Measurements from ENCODE around the gene ERVFRD-1.
"Not testable (repeated sequence)": the region's sequence is repeated elsewhere in the genome, so short reads cannot be mapped to it uniquely, and the experiment has no call there.

Gene ERVFRD-1

GRCh38 chr6:11139051-11139960 lies 27.8 kb upstream of the ERVFRD-1 start:
- Histone ChIP-seq H3K4me1 (ENCODE audit: insufficient read depth, low read length) (peaks cover 17% of the 10 kb centered on the region), H3K9ac (ENCODE audit: low read depth, low read length) (no peak overlapping the region), H3K9me3 (ENCODE audit: control insufficient read depth, insufficient read depth, low read length) (no peaks in the 10 kb centered on the region), H3K36me3 (ENCODE audit: insufficient read depth, low read length) (no peaks in the 10 kb centered on the region)

- Histone ChIP-seq H3K9ac (ENCODE audit: low read depth, low read length) (no peak overlapping the region), H3K4me1 (ENCODE audit: insufficient read depth, low read length) (peaks cover 17% of the 10 kb centered on the region), H3K9me3 (ENCODE audit: control insufficient read depth, insufficient read depth, low read length) (no peaks in the 10 kb centered on the region), H3K36me3 (ENCODE audit: insufficient read depth, low read length) (no peaks in the 10 kb centered on the region)
Observed at GRCh38 chr6:11136809-11137208, 25.3 kb upstream of the ERVFRD-1 start.

GRCh38 chr6:11133281-11133680 lies 21.8 kb upstream of the ERVFRD-1 start:
- H3K9me3 ChIP-seq (ENCODE audit: control insufficient read depth, insufficient read depth, low read length) = no peaks in the 10 kb centered on the region

DNA sequence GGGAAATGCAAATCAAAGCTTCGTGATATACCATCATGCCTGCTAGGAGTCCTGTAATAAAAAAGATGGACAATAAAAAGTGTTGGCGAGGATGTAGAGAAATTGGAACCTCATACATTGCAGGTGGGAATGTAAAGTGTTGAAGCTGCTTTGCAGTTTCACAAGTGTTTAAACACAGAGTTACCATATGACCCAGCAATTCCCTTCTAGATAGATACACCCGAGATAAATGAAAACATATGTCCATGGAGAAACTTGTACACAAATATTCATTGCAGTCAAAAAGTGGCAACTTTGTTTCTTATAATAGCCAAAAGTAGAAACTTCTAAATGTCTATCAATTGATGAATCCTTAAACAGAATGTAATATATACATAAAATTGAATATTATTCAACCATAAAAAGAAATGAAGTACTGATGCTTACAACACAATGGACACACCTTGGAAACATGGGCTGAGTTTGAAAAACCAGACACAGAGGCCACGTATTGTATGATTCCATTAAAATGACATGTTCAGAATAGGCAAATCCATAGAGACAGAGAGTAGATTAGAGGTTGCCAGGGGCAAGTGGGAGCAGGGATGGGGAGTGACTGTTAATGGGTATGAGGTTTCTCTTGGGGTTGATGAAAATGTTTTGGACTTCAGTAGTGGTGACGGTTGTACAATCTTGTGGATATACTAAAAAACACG lies 20.8 kb upstream of the ERVFRD-1 start:
- peaks cover 9% of the 10 kb centered on the region; the same call in 1 of the 2 replicates for H3K4me1 ChIP-seq (ENCODE audit: insufficient read depth, low read length)
- no peaks in the 10 kb centered on the region; the same call in 1 of the 2 replicates for H3K36me3 ChIP-seq (ENCODE audit: insufficient read depth, low read length)
- H3K9ac ChIP-seq (ENCODE audit: low read depth, low read length) = no peak overlapping the region
- no peaks in the 10 kb centered on the region for H3K9me3 ChIP-seq (ENCODE audit: control insufficient read depth, insufficient read depth, low read length)

More at GRCh38 chr6:11133281-11133680, 21.8 kb upstream of the ERVFRD-1 start:
- peaks cover 9% of the 10 kb centered on the region; the same call in 1 of the 2 replicates for H3K4me1 ChIP-seq (ENCODE audit: insufficient read depth, low read length)
- H3K36me3 ChIP-seq (ENCODE audit: insufficient read depth, low read length) = no peaks in the 10 kb centered on the region
- H3K9ac ChIP-seq (ENCODE audit: low read depth, low read length) = no peak overlapping the region

GRCh38 chr6:11130605-11131004 lies 19.1 kb upstream of the ERVFRD-1 start:
- no peaks in the 10 kb centered on the region for H3K9me3 ChIP-seq (ENCODE audit: control insufficient read depth, insufficient read depth, low read length)
- no peak overlapping the region for H3K9ac ChIP-seq (ENCODE audit: low read depth, low read length)
- no peaks in the 10 kb centered on the region; the same call in 1 of the 2 replicates for H3K36me3 ChIP-seq (ENCODE audit: insufficient read depth, low read length)
- H3K4me1 ChIP-seq (ENCODE audit: insufficient read depth, low read length) = peaks cover 11% of the 10 kb centered on the region

- H3K9me3 ChIP-seq (ENCODE audit: control insufficient read depth, insufficient read depth, low read length) = no peaks in the 10 kb centered on the region
- H3K36me3 ChIP-seq (ENCODE audit: insufficient read depth, low read length) = no peaks in the 10 kb centered on the region; the same call in 1 of the 2 replicates
- no peak overlapping the region for H3K9ac ChIP-seq (ENCODE audit: low read depth, low read length)
- H3K4me1 ChIP-seq (ENCODE audit: insufficient read depth, low read length) = peaks cover 11% of the 10 kb centered on the region
Observed at GRCh38 chr6:11129908-11130565, 18.5 kb upstream of the ERVFRD-1 start.

DNA sequence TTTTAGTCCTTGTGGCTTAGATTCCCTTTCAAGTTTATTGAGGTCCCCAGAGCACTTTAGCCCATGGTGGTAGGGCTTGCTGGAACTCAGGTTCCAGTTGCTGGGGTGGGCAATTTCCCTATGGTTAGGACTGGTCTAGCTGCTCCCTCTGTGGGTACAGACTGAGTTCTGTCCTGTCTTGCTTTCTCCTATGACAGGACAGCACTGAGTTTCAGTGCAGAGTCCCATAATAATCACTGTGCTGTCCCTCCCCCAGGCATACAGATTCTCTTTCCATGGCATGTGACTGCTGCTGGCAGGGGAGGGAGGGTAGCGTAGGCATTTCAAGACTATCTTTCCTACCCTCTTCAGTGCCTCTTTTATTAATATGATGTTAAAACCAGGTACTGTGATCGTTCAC lies 17.1 kb upstream of the ERVFRD-1 start:
- no peak overlapping the region for H3K9ac ChIP-seq (ENCODE audit: low read depth, low read length)
- peaks cover 11% of the 10 kb centered on the region for H3K4me1 ChIP-seq (ENCODE audit: insufficient read depth, low read length)
- no peaks in the 10 kb centered on the region for H3K9me3 ChIP-seq (ENCODE audit: control insufficient read depth, insufficient read depth, low read length)

DNA sequence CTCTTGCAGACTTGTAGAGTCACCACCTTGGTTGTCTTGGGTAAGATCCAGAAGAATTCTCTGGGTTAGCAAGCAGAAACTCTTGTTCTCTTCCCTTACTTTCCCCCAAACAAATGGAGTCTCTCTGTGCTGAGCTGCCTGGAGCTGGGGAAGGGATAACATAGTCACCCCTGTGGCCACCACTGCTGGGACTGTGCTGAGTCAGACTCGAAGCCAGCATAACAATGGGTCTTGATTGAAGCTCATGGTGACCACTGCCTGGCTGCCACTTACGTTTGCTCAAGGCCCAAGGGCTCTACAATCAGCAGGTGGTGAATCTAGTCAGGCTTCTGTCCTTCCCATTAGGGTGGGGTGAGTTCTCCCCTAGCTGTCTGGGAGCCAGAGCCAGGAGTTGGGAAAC lies 15.4 kb upstream of the ERVFRD-1 start:
- no peak overlapping the region for H3K9ac ChIP-seq (ENCODE audit: low read depth, low read length)
- H3K36me3 ChIP-seq (ENCODE audit: insufficient read depth, low read length) = no peaks in the 10 kb centered on the region; the same call in 1 of the 2 replicates
- no peaks in the 10 kb centered on the region for H3K9me3 ChIP-seq (ENCODE audit: control insufficient read depth, insufficient read depth, low read length)
- H3K4me1 ChIP-seq (ENCODE audit: insufficient read depth, low read length) = peaks cover 11% of the 10 kb centered on the region

More for the DNA sequence above, 17.1 kb upstream of the ERVFRD-1 start:
- no peaks in the 10 kb centered on the region; the same call in 1 of the 2 replicates for H3K36me3 ChIP-seq (ENCODE audit: insufficient read depth, low read length)

- H3K4me1 ChIP-seq (ENCODE audit: insufficient read depth, low read length) = peaks cover 11% of the 10 kb centered on the region
- no peak overlapping the region for H3K9ac ChIP-seq (ENCODE audit: low read depth, low read length)
- no peaks in the 10 kb centered on the region; the same call in 1 of the 2 replicates for H3K36me3 ChIP-seq (ENCODE audit: insufficient read depth, low read length)
- H3K9me3 ChIP-seq (ENCODE audit: control insufficient read depth, insufficient read depth, low read length) = no peaks in the 10 kb centered on the region
Observed at GRCh38 chr6:11123978-11124377, 12.5 kb upstream of the ERVFRD-1 start.

- Histone ChIP-seq H3K9me3 (ENCODE audit: control insufficient read depth, insufficient read depth, low read length) (no peaks in the 10 kb centered on the region), H3K36me3 (ENCODE audit: insufficient read depth, low read length) (no peaks in the 10 kb centered on the region), H3K9ac (ENCODE audit: low read depth, low read length) (no peak overlapping the region), H3K4me1 (ENCODE audit: insufficient read depth, low read length) (peaks cover 11% of the 10 kb centered on the region)
Observed at GRCh38 chr6:11122380-11122779, 10.9 kb upstream of the ERVFRD-1 start.

DNA sequence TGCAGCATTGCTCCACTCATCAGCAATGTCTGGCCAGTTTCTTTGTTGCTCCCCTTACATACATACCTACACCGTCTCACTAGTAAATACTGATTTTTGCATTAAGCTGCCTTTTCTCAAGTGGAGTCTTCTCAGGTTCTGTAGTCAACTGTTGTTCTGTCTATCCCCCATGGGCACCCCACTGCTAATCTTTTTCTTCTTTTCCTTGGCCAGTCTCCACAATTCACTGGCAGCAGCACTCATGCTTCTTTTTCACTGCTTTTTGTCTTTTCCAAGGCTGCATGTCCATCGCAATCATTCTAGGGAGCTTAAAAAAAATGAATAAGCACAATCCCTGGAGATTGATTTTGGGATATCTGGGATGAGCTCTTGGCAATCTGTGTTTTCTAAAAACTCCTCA lies 10.3 kb upstream of the ERVFRD-1 start:
- Histone ChIP-seq H3K9me3 (ENCODE audit: control insufficient read depth, insufficient read depth, low read length) (no peaks in the 10 kb centered on the region), H3K9ac (ENCODE audit: low read depth, low read length) (no peak overlapping the region), H3K4me1 (ENCODE audit: insufficient read depth, low read length) (peaks cover 7% of the 10 kb centered on the region), H3K36me3 (ENCODE audit: insufficient read depth, low read length) (no peaks in the 10 kb centered on the region)

- Histone ChIP-seq H3K4me1 (ENCODE audit: insufficient read depth, low read length) (no peaks in the 10 kb centered on the region), H3K36me3 (ENCODE audit: insufficient read depth, low read length) (no peaks in the 10 kb centered on the region), H3K9me3 (ENCODE audit: control insufficient read depth, insufficient read depth, low read length) (no peaks in the 10 kb centered on the region), H3K9ac (ENCODE audit: low read depth, low read length) (no peak overlapping the region)
Observed at GRCh38 chr6:11120271-11121005, 8.9 kb upstream of the ERVFRD-1 start.

DNA sequence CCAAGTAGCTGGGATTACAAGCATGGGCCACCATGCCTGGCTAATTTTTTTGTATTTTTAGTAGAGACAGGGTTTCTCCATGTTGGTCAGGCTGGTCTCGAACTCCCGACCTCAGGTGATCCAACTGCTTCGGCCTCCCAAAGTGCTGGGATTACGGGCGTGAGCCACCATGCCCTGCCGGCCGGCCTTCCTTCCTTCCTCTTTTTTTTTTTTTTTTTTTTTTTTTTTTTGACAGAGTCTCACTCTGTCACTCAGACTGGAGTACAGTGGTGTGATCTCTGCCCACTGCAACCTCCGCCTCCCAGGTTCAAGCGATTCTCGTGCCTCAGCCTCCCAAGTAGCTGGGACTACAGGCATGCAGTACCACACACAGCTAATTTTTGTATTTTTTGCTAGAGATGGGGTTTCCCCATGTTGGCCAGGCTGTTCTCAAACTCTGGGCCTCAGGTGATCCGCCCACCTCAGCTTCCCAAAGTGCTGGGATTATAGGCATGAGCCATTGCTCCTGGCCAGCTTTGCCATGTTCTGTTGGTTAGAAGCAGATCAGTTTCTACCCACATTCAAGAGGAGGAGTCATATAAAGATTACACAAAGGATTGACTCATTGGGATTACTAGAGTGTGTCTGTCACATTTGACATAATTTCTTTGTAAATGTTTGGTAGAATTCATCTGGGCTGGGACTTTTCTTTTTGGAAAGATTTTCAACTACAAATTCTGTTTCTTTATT lies 4.4 kb upstream of the ERVFRD-1 start:
- H3K9ac ChIP-seq (ENCODE audit: low read depth, low read length); H3K36me3 ChIP-seq (ENCODE audit: insufficient read depth, low read length); H3K4me1 ChIP-seq (ENCODE audit: insufficient read depth, low read length); H3K9me3 ChIP-seq (ENCODE audit: control insufficient read depth, insufficient read depth, low read length): not testable (repeated sequence)
